Activated CD4-positive, alpha-beta T cell treated with anti-CD3 and anti-CD28 coated beads, Interleukin-2, amount 50 U/mL, for 48 hours (primary cell): ENCODE data around the gene RGS7.
"Not testable (repeated sequence)": the region's sequence is repeated elsewhere in the genome, so short reads cannot be mapped to it uniquely, and the experiment has no call there.

Experiments
- DNase-seq, 2 experiments: peaks; one replicate each; pipeline ENCODE4 v3.0.0-alpha.2; 2020

Gene RGS7

GRCh38 chr1:241131636-241132194 lies 225.3 kb downstream of the RGS7 start:
- DNase-seq = no peak

- DNase-seq = no peak
These were observed 226.1 kb downstream of the RGS7 start for GRCh38 chr1:241130881-241131280.

DNA sequence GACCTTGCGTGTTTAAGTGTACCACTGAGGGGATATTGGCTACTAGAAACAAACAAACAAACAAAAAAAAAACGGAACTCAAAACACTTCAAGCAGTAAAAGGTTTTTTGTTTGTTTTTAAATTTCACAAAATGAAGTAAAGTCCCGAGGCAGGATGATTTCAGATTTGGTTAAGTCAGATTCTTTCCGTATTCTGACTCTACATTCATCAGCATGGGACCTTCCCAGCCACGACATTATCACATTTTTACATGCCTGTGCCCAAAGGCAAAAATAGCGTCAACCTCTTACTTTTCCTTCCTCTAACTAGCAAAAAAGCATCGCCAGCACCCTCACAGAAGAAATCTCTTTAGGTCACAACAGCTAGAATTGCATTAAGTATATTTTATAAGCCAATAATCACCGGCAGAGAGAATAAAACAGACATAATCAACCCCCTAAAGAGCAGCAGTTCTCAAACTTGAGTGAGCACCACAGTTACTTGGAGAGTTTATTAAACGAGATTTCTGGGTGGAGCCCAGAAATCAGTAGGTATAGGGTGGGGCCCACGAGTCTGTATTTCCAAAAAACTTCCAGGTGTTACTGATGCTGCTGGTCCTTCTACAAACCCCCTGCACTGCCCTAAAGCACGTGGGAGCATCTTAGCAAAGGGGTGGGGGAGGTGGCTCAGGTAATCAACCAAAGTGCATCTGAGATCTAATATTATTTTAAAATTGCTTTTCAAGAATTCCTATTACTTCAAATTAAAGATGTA lies 227.6 kb downstream of the RGS7 start:
- no peak for DNase-seq

DNA sequence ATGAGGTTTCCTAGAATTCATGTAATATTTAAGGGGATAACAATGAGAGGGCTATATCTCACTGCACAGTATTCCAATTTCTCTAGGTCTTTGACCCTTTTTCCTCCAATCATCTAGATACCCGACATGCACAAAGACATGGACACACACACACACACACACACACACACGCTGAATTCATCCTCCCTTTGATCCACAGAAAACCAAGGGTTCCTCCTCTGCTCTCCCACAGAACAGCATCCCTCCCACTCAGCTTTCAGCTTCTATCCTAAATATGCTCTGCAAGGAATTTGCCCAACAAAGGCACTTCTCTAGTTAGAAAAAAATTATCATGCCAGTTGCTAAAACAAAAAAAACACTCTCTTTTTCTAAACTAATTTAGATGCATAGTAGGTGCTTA lies 231.7 kb downstream of the RGS7 start:
- DNase-seq = no peak

DNA sequence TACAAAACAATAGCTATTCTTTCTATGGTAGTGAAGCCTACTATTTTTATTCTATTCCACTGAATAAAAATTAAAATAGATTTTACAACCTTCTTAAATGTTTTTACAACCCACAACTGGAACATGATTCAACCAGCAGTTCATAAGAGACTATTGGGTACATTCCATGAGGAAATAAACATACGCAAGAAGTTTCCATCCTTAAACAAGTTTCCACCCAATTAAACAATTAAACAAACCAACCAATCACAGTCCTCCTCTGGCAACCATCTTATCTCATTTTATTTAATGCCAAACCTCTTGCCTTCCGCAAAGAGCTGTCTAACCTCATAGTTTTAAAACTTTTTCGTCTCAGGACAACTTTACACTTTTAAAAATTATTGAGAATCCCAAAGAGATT lies 239.0 kb downstream of the RGS7 start:
- DNase-seq = no peak

DNA sequence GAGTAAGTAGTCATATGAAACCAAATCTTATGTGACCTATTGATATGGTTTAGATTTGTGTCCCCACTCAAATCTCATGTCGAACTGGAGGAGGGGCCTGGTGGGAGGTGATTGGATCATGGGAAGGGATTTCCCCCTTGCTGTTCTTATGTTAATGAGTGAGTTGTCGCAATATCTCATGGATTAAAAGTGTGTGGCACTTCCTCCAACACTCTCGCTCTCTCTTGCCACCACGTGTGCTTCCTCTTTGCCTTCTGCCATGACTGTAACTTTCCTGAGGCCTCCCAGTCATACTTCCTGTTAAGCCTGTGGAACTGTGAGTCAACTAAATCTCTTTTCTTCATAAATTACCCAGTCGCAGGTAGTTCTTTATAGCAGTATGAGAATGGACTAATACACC lies 241.2 kb downstream of the RGS7 start:
- no peak for DNase-seq

- no peak for DNase-seq
These were observed 242.2 kb downstream of the RGS7 start for GRCh38 chr1:241114699-241115233.

- no peak for DNase-seq
These were observed 243.4 kb downstream of the RGS7 start for GRCh38 chr1:241113557-241113956.

DNA sequence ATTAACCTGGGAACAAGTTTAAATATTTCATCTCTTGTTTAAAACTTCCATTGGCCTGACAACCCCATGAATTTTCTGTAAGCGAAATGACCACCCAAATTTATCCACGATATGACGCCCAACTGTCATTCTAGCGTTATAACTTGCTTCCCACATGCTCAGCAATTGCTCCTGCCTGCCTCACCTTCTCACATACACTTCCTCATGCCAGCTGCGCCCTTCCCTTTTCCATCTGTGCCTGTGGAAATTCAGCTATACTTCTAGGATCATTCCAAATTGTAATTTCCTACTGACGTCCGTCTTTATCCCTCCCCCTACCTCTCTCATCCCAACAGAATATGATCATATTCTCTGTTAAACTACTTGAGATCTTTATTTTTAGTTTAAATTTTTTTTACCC lies 248.0 kb downstream of the RGS7 start:
- DNase-seq = no peak

GRCh38 chr1:241105147-241105546 lies 251.9 kb downstream of the RGS7 start:
- no peak for DNase-seq

GRCh38 chr1:241102664-241103063 lies 254.3 kb downstream of the RGS7 start:
- DNase-seq = no peak

GRCh38 chr1:241101622-241102021 lies 255.4 kb downstream of the RGS7 start:
- DNase-seq = no peak

DNA sequence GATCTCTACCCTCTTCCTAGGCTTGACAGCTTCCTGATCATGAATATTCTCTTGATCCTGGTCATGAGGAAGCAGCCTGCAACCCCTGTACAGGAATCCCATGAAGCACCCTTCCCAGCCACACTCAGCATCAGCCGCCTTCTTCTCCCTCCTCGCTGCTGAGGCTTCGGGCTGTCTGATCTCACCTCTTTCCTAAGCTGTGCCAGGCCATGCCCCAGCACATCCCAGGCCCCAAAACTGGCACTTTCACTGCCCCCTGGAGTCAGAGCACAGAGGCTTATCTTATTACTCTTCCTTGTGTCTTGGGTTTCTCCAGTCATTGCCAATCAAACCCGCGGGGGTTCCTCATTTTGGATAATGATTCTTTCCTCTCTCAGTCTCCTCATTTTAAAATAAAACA lies 259.5 kb downstream of the RGS7 start:
- DNase-seq = no peak

- no peak for DNase-seq
These were observed 260.0 kb downstream of the RGS7 start for GRCh38 chr1:241096982-241097381.

GRCh38 chr1:241095847-241096246 lies 261.2 kb downstream of the RGS7 start:
- no peak for DNase-seq

GRCh38 chr1:241090798-241091197 lies 266.2 kb downstream of the RGS7 start:
- DNase-seq = no peak

GRCh38 chr1:241089066-241089465 lies 267.9 kb downstream of the RGS7 start:
- not testable (repeated sequence) for DNase-seq

GRCh38 chr1:241088075-241088474 lies 268.9 kb downstream of the RGS7 start:
- not testable (repeated sequence) for DNase-seq

GRCh38 chr1:241086686-241087085 lies 270.3 kb downstream of the RGS7 start:
- no peak for DNase-seq

DNA sequence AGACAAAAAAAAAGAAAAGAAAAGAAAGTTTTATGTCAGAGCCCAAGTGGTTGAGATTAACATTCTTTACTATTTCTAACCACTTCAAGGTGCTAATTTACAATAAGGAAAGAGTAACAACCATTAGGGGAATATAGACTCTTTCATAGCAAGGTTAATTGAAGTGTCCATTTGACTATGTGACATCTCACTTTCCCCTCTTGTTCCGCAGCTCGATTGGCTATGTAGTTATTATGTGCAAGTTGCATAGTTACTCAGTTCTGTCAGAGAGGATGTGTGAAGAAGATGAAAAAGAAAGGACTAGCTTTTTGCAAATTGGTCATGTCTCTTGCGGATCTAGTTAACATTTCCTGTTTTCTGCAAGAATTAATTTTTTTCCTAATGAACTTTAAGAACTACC lies 273.7 kb downstream of the RGS7 start:
- DNase-seq = no peak

GRCh38 chr1:241081473-241081872 lies 275.5 kb downstream of the RGS7 start:
- no peak for DNase-seq

- no peak for DNase-seq
These were observed 277.5 kb downstream of the RGS7 start for GRCh38 chr1:241079459-241079858.

- no peak for DNase-seq
These were observed 278.0 kb downstream of the RGS7 start for GRCh38 chr1:241079047-241079446.

DNA sequence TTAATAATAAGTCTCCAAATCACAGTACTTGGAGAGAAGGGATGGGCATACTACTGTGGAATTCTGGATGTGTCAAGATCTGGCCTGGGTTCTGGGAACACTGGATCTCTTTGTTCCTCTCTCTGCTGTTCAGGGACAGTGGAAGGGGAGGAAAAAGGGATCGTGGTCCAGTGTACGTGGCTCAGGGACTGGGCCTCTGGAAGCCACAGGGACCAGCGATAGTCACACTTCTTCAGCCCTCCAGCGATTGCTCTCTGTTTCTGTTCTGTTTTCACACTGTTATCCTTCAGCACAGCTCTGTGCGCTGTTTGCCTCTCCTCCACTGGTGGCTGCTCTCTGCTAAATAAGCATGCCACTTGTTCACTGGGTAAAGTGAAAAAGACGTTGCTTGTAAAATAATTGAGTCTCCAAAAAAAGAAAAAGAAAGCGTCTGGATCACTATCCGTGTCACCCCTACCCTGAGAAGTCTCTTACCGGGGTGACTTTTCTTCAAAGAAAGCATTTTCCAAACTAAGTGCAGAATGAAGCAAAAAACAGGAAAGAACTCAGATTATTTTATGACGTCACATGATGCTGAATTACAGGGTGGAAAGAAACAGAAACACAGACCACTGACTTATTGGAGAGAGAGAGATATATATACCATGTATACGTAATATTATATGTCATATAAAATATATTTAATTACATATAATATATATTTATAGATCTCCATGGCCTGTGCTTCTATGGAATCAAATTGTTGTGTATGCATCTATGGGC lies 279.4 kb downstream of the RGS7 start:
- no peak for DNase-seq
